ENCODE results near the gene ETV6. TPM values are rescaled to one million over a fixed set of nuclear protein-coding genes. Genes with fewer than 3 reads are reported as not detected.

ETV6 gene
- polyA plus RNA-seq, 3 donors, result 6.8 to 45.1 (median 11.7) TPM

DNA sequence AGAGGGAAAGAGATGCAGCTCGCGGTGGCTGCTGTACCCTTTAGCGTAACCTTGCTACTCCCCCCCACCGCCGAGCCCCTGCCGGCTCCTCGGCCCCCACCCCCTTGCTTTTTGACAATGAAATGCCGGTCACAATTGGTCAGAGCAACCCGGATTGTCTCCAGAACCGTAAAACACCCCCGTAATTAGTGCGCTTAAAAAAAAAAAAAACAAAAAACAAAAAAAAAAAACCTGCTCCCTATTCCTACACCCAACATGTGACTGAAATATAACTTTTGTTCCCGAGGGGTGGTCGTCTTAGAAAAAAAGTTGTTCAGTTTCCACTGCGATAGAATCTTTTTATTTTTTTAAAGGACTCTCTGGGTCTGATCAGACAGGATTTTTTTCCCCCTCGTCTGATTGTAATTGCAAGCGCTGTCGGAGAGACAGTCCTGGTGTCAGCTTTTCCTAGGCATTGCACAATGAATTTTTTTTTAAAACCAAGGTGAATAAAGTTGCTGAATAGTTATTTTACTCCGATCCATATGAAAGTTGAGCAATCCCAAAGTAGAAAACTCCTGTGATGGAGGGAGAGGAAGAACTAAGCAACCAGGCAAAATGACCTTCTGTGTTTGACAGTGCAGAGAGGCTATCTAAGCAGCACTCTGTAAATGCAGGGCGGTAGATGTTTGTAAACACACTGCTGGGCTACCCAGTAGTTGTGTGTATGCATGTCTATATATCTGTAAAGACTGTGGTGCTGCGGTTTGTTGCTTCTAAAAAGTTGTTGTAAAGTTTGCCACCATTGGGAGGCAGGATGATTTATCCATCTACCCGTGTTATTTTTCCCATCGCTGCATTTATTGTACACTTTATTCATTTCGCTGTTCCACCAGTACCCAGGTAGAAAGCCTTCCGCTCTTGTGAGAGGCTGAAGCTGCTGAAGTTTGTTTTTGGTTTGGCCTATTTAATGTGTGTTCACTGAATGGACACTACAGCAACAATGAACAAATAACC lies 1.1 kb downstream of the ETV6 start:
- H3K4me1 Mint-ChIP-seq, result peaks cover 39% of the 10 kb centered on the region
- WGBS (ENCODE audit: insufficient coverage), result 0% methylated on average over 5 of the region's 25 CpGs
- peak overlapping the region; percentile 31 for H2AFZ ChIP-seq (ENCODE audit: insufficient read depth, low read depth, low read length, poor library complexity, severe bottlenecking)

DNA sequence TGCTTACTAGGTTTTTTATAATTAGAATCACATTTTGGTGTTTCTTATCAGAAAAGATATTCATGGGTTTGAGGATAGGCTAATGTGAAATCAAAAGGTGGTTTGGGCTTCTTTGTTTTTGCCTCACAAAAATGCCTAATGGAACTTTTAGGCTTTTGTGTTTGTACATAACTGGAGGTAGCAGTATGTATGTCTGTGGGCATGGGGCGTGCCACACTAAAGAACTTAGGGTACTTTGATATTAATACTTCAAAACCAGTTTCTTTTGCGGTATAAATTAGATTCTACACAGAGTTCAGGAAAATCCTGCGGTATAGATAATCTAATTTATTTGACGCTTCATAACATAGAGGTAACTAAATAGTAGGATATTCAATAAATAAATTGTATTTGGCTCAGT lies 1.9 kb downstream of the ETV6 start:
- H3K27ac Mint-ChIP-seq, result peak overlapping the region; percentile 94 to 99 (median 98)
- WGBS (ENCODE audit: insufficient coverage), result no CpG with 5 or more reads among the region's 4 CpGs
- Histone ChIP-seq H3K4me3 (replicated peaks in 1 of 3; ENCODE audit: low read depth in 2 of 3, low read length in 3 of 3) (peak overlapping the region; percentile 96 to 100 (median 96)), H4K20me1 (ENCODE audit: insufficient read depth, low read length) (peaks cover 25% of the 10 kb centered on the region), H3K36me3 (replicated peaks in 1 of 2; ENCODE audit: control insufficient read depth in 1 of 2, insufficient read depth in 2 of 2, low read length in 2 of 2) (no peaks in the 10 kb centered on the region), H2AFZ (ENCODE audit: insufficient read depth, low read depth, low read length, poor library complexity, severe bottlenecking) (no peak overlapping the region), H3K27me3 (ENCODE audit: control insufficient read depth in 2 of 2, insufficient read depth in 2 of 2, low read length in 2 of 2) (no peaks in the 10 kb centered on the region), H3K79me2 (ENCODE audit: insufficient read depth, low read length) (peaks cover 75% of the 10 kb centered on the region), H3K9ac (ENCODE audit: insufficient read depth, low read length, poor library complexity, severe bottlenecking) (peak overlapping the region; percentile 86), H3K4me2 (replicated peaks; ENCODE audit: extremely low read depth, low read length, poor library complexity, severe bottlenecking) (peak overlapping the region; percentile 86), H3K27ac (ENCODE audit: low read depth in 1 of 2, low read length in 2 of 2) (peak overlapping the region; percentile 86 to 97), H3K9me3 (replicated peaks in 1 of 2; ENCODE audit: control insufficient read depth in 1 of 2, insufficient read depth in 1 of 2, low read length in 2 of 2) (no peaks in the 10 kb centered on the region), H3K4me1 (ENCODE audit: control insufficient read depth in 1 of 2, insufficient read depth in 2 of 2, low read length in 2 of 2) (peaks cover 53 to 59% of the 10 kb centered on the region in 2 donors)
- intact Hi-C loops (cut with micrococcal nuclease), result loop anchor here (5.0 to 10.0 kb wide), 8 partner anchors 36 to 1066 kb away; partner anchors contain the start of gene CDKN1B (in 1 of the 2)
- peaks cover 0 to 3% (median 0%) of the 10 kb centered on the region in 7 donors for H3K9me3 Mint-ChIP-seq
- peaks cover 0 to 1% (median 0%) of the 10 kb centered on the region in 3 donors for H3K27me3 Mint-ChIP-seq (ENCODE audit: low read depth in 3 of 3)
- H3K4me1 Mint-ChIP-seq, result peaks cover 47% of the 10 kb centered on the region
- no peak for DNase-seq
- TF ChIP-seq, protein P1, sequence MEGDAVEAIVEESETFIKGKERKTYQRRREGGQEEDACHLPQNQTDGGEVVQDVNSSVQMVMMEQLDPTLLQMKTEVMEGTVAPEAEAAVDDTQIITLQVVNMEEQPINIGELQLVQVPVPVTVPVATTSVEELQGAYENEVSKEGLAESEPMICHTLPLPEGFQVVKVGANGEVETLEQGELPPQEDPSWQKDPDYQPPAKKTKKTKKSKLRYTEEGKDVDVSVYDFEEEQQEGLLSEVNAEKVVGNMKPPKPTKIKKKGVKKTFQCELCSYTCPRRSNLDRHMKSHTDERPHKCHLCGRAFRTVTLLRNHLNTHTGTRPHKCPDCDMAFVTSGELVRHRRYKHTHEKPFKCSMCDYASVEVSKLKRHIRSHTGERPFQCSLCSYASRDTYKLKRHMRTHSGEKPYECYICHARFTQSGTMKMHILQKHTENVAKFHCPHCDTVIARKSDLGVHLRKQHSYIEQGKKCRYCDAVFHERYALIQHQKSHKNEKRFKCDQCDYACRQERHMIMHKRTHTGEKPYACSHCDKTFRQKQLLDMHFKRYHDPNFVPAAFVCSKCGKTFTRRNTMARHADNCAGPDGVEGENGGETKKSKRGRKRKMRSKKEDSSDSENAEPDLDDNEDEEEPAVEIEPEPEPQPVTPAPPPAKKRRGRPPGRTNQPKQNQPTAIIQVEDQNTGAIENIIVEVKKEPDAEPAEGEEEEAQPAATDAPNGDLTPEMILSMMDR (IDR thresholded peaks at IDR 0.05), result no peak
- peak overlapping the region; percentile 95 to 98 for H3K4me3 Mint-ChIP-seq
- no peaks in the 10 kb centered on the region for H3K36me3 Mint-ChIP-seq

More for the DNA sequence above, 1.1 kb downstream of the ETV6 start:
- Histone ChIP-seq H4K20me1 (ENCODE audit: insufficient read depth, low read length) (peaks cover 17% of the 10 kb centered on the region), H3K4me1 (ENCODE audit: control insufficient read depth in 1 of 2, insufficient read depth in 2 of 2, low read length in 2 of 2) (peaks cover 45 to 52% of the 10 kb centered on the region in 2 donors), H3K36me3 (replicated peaks in 1 of 2; ENCODE audit: control insufficient read depth in 1 of 2, insufficient read depth in 2 of 2, low read length in 2 of 2) (no peaks in the 10 kb centered on the region), H3K9ac (ENCODE audit: insufficient read depth, low read length, poor library complexity, severe bottlenecking) (peak overlapping the region; percentile 86), H3K79me2 (ENCODE audit: insufficient read depth, low read length) (peaks cover 67% of the 10 kb centered on the region), H3K27ac (ENCODE audit: low read depth in 1 of 2, low read length in 2 of 2) (peak overlapping the region; percentile 96 to 97), H3K4me2 (replicated peaks; ENCODE audit: extremely low read depth, low read length, poor library complexity, severe bottlenecking) (peak overlapping the region; percentile 86), H3K27me3 (ENCODE audit: control insufficient read depth in 2 of 2, insufficient read depth in 2 of 2, low read length in 2 of 2) (no peaks in the 10 kb centered on the region), H3K9me3 (replicated peaks in 1 of 2; ENCODE audit: control insufficient read depth in 1 of 2, insufficient read depth in 1 of 2, low read length in 2 of 2) (no peaks in the 10 kb centered on the region), H3K4me3 (replicated peaks in 1 of 3; ENCODE audit: low read depth in 2 of 3, low read length in 3 of 3) (peak overlapping the region; percentile 96 to 100 (median 96))
- H3K27ac Mint-ChIP-seq, result peak overlapping the region; percentile 94 to 99 (median 97)
- peak in 2 of 3 donors; percentile 49 to 53 for DNase-seq
- intact Hi-C loops (cut with micrococcal nuclease), result loop anchor here (5.0 to 10.0 kb wide), 8 partner anchors 37 to 1067 kb away; partner anchors contain the start of gene CDKN1B (in 1 of the 2)
- TF ChIP-seq, protein P1 (IDR thresholded peaks at IDR 0.05), result no peak
- H3K36me3 Mint-ChIP-seq, result no peaks in the 10 kb centered on the region
- peaks cover 0 to 1% (median 0%) of the 10 kb centered on the region in 3 donors for H3K27me3 Mint-ChIP-seq (ENCODE audit: low read depth in 3 of 3)
- H3K9me3 Mint-ChIP-seq, result peaks cover 0 to 3% (median 0%) of the 10 kb centered on the region in 7 donors
- peak overlapping the region; percentile 95 to 98 for H3K4me3 Mint-ChIP-seq

Measured in CD14-positive monocyte (primary cell).